H1 (cell line): ENCODE measurements around the gene OPCML. TPM values are rescaled to one million over a fixed set of nuclear protein-coding genes. Genes with fewer than 3 reads are reported as not detected.

ENCODE experiments used
- CTCF ChIA-PET: fragments of 300-600 bp; sonication (Branson Sonifier 250); formaldehyde crosslinking; loops from one replicate; lab custom pipeline; 2021; ENCODE audit not compliant: partially characterized antibody; lab: Charles Lee
- POLR2A ChIA-PET: fragments of 300-600 bp; sonication (Branson Sonifier 250); formaldehyde crosslinking; loops from one replicate; lab custom pipeline; 2021; ENCODE audit warnings: inconsistent platforms; ENCODE audit not compliant: partially characterized antibody; lab: Charles Lee
- DNase-seq, 2 experiments: peaks; one replicate each; pipeline versions ENCODE4 v3.0.0 to v3.0.0-alpha.2; 2010 to 2022; ENCODE audit warnings: low spot score in 2 of 2, low read depth in 1 of 2, mixed read lengths in 1 of 2
- FAIRE-seq: peaks from 2 replicates; lab custom pipeline; 2011; peaks lifted over from hg19 to GRCh38; lab: Jason Lieb, UNC
- H2AFZ ChIP-seq: 2 replicates; pipeline ENCODE4 v1.8.1; 2012; ENCODE audit warnings: low read length, inconsistent platforms
- H2AK5ac ChIP-seq: 2 replicates; pipeline ENCODE4 v1.6.1; 2013; ENCODE audit warnings: low read depth, low read length
- H2BK120ac ChIP-seq: replicated peaks from 2 replicates; pipeline ENCODE3; 2013; ENCODE audit warnings: low read depth, low read length, inconsistent platforms
- H2BK12ac ChIP-seq: 2 replicates; pipeline ENCODE4 v1.6.1; 2013; ENCODE audit warnings: low read depth, low read length
- H2BK15ac ChIP-seq: 2 replicates; pipeline ENCODE4 v1.6.1; 2013; ENCODE audit warnings: low read length
- H2BK20ac ChIP-seq: 2 replicates; pipeline ENCODE4 v1.6.1; 2013; ENCODE audit warnings: low read length
- H2BK5ac ChIP-seq: 2 replicates; pipeline ENCODE4 v1.6.1; 2013; ENCODE audit warnings: low read depth, low read length
- H3K14ac ChIP-seq: 2 replicates; pipeline ENCODE4 v1.6.1; 2013; ENCODE audit warnings: inconsistent platforms; ENCODE audit not compliant: insufficient read length
- H3K18ac ChIP-seq: 2 replicates; pipeline ENCODE4 v1.6.1; 2013; ENCODE audit warnings: low read length; ENCODE audit errors: extremely low read depth
- H3K23ac ChIP-seq: 2 replicates; pipeline ENCODE4 v1.6.1; 2013; ENCODE audit warnings: inconsistent platforms; ENCODE audit not compliant: insufficient read length
- H3K23me2 ChIP-seq: 2 replicates; pipeline ENCODE4 v1.6.1; 2013; ENCODE audit warnings: low read depth, low read length
- H3K27ac ChIP-seq: 2 replicates; pipeline ENCODE4 v1.6.1; 2011; ENCODE audit warnings: low read depth, low read length, inconsistent platforms
- H3K27me3 ChIP-seq, 4 experiments: replicated peaks in 1 of 4; 1 replicate in 1 of 4; 2 replicates in 3 of 4; pipeline versions ENCODE4 v1.6.1 to v1.8.1; 2011 to 2013; ENCODE audit warnings: low read length in 3 of 4, mild to moderate bottlenecking in 3 of 4, inconsistent platforms in 2 of 4, mixed read lengths in 2 of 4, moderate library complexity in 1 of 4; ENCODE audit not compliant: control insufficient read depth in 3 of 4, insufficient read depth in 3 of 4; ENCODE audit errors: extremely low read depth in 1 of 4
- H3K36me3 ChIP-seq, 4 experiments: 2 replicates each; pipeline versions ENCODE4 v1.6.1 to v1.8.1; 2011 to 2013; ENCODE audit warnings: mild to moderate bottlenecking in 4 of 4, low read length in 3 of 4, moderate library complexity in 2 of 4, control low read depth in 1 of 4, inconsistent platforms in 1 of 4; ENCODE audit not compliant: insufficient read depth in 4 of 4, control insufficient read depth in 2 of 4
- H3K4ac ChIP-seq: replicated peaks from 2 replicates; pipeline ENCODE3; 2013; ENCODE audit warnings: low read length, low read depth, mixed read lengths, inconsistent platforms; ENCODE audit not compliant: insufficient read length
- H3K4me1 ChIP-seq, 4 experiments: replicated peaks in 1 of 4; 1 replicate in 1 of 4; 2 replicates in 3 of 4; pipeline versions ENCODE4 v1.6.1 to v1.8.1; 2011 to 2013; ENCODE audit warnings: low read length in 3 of 4, inconsistent platforms in 2 of 4, mixed read lengths in 1 of 4; ENCODE audit not compliant: insufficient read depth in 4 of 4, control insufficient read depth in 3 of 4
- H3K4me2 ChIP-seq, 2 experiments: 2 replicates each; pipeline versions ENCODE4 v1.6.1 to v1.8.1; 2011 to 2013; ENCODE audit warnings: low read depth in 2 of 2, low read length in 2 of 2, control low read depth in 1 of 2, inconsistent platforms in 1 of 2, mild to moderate bottlenecking in 1 of 2; ENCODE audit not compliant: insufficient read depth in 1 of 2
- H3K4me3 ChIP-seq, 4 experiments: fragments of 200-600, 300-600 bp in 1 of 4; sonication (generic), shearing (Covaris generic), sonication (Bioruptor Twin) in 1 of 4; 2 replicates each; pipeline versions ENCODE4 v1.5.1 to v1.8.1; 2011 to 2016; ENCODE audit warnings: low read length in 4 of 4, low read depth in 3 of 4, control low read depth in 2 of 4, inconsistent platforms in 2 of 4, mild to moderate bottlenecking in 2 of 4, mixed read lengths in 1 of 4, moderate library complexity in 1 of 4; ENCODE audit not compliant: insufficient read depth in 2 of 4; ENCODE audit errors: extremely low read depth in 1 of 4
- H3K56ac ChIP-seq: replicated peaks from 2 replicates; pipeline ENCODE3; 2013; ENCODE audit warnings: low read depth, mild to moderate bottlenecking, mixed read lengths, low read length, inconsistent platforms; ENCODE audit not compliant: insufficient read length
- H3K79me1 ChIP-seq: 2 replicates; pipeline ENCODE4 v1.6.1; 2013; ENCODE audit warnings: low read depth, low read length, control low read depth
- H3K79me2 ChIP-seq, 2 experiments: 2 replicates each; pipeline versions ENCODE4 v1.6.1 to v1.8.1; 2012 to 2013; ENCODE audit warnings: low read length in 2 of 2, mild to moderate bottlenecking in 2 of 2, inconsistent platforms in 1 of 2; ENCODE audit not compliant: insufficient read depth in 2 of 2, control insufficient read depth in 1 of 2
- H3K9ac ChIP-seq, 4 experiments: replicated peaks in 1 of 4; 1 replicate in 1 of 4; 2 replicates in 3 of 4; pipeline versions ENCODE4 v1.6.1 to v1.8.1; 2011 to 2013; ENCODE audit warnings: low read depth in 3 of 4, low read length in 3 of 4, control low read depth in 2 of 4, mild to moderate bottlenecking in 2 of 4, moderate library complexity in 2 of 4, inconsistent platforms in 1 of 4; ENCODE audit errors: extremely low read depth in 1 of 4
- H3K9me3 ChIP-seq, 2 experiments: 2 replicates each; pipeline versions ENCODE4 v1.6.1 to v1.8.1; 2012 to 2013; ENCODE audit warnings: mild to moderate bottlenecking in 2 of 2, moderate library complexity in 2 of 2, control low read depth in 1 of 2, inconsistent platforms in 1 of 2, low read depth in 1 of 2, low read length in 1 of 2, mixed read lengths in 1 of 2; ENCODE audit not compliant: insufficient read depth in 2 of 2
- H4K20me1 ChIP-seq, 2 experiments: replicated peaks in 1 of 2; 2 replicates each; pipeline versions ENCODE3 to v1.8.1; 2011 to 2013; ENCODE audit warnings: inconsistent platforms in 2 of 2, low read length in 2 of 2, mild to moderate bottlenecking in 1 of 2; ENCODE audit not compliant: insufficient read depth in 2 of 2, control insufficient read depth in 1 of 2
- H4K5ac ChIP-seq: 2 replicates; pipeline ENCODE4 v1.6.1; 2013; ENCODE audit warnings: low read length, low read depth, mixed read lengths, inconsistent platforms; ENCODE audit not compliant: insufficient read length
- H4K8ac ChIP-seq: 2 replicates; pipeline ENCODE4 v1.8.0; 2013; ENCODE audit warnings: mild to moderate bottlenecking, moderate library complexity, low read length, inconsistent platforms; ENCODE audit not compliant: insufficient read depth; ENCODE audit errors: extremely low read depth
- H4K91ac ChIP-seq: replicated peaks from 2 replicates; pipeline ENCODE3; 2013; ENCODE audit warnings: low read length, mixed read lengths, inconsistent platforms; ENCODE audit not compliant: insufficient read length
- CHD1 ChIP-seq: IDR thresholded peaks from 2 replicates; pipeline ENCODE4 v1.6.1; 2012; ENCODE audit warnings: low read depth, low read length, improper control_type of control experiment
- NANOG ChIP-seq: IDR thresholded peaks from 2 replicates; pipeline ENCODE4 v1.6.1; 2011; ENCODE audit warnings: low read length, low read depth, mild to moderate bottlenecking, inconsistent platforms; ENCODE audit not compliant: insufficient read depth, poor library complexity, severe bottlenecking
- RNF2 ChIP-seq: fragments of 200-900, 300-1000 bp; sonication (generic); IDR thresholded peaks from 2 replicates; pipeline ENCODE4 v1.7.1; 2016; ENCODE audit warnings: borderline replicate concordance, low read depth, mild to moderate bottlenecking, antibody characterized with exemption, low read length; ENCODE audit not compliant: poor library complexity, severe bottlenecking; ENCODE audit errors: missing control alignments
- TCF12 ChIP-seq: IDR thresholded peaks from 2 replicates; pipeline ENCODE4 v1.6.1; 2011; ENCODE audit warnings: low read depth, mild to moderate bottlenecking, low read length
- WGBS, 2 experiments: shearing (Covaris generic) in 1 of 2; methylation state at CpG; one replicate each; pipeline versions ENCODE4 v1.1.6 to v1.1.7; 2013 to 2015; ENCODE audit warnings: low lambda C conversion rate in 2 of 2, mixed read lengths in 2 of 2, inconsistent platforms in 1 of 2, low coverage in 1 of 2, missing lambda C conversion rate in 1 of 2; ENCODE audit not compliant: insufficient replicate concordance in 2 of 2, insufficient coverage in 1 of 2, insufficient read length in 1 of 2; ENCODE audit errors: extremely low coverage in 1 of 2, missing lambda C conversion rate in 1 of 2; 5-methylcytosine and 5-hydroxymethylcytosine counted together
- polyA plus RNA-seq, 7 experiments: library from polyadenylated mRNA; depleted of rRNA in 3 of 7; stranded (reverse) in 5 of 7; unstranded in 2 of 7; fragments of >200 nt in 5 of 7; fragments of 200-250 nt in 2 of 7; gene quantifications; 1 replicate in 5 of 7; 2 replicates in 1 of 7; 4 replicates in 1 of 7; pipeline versions ENCODE4 v1.2.1 to v1.2.3, GENCODE V29; 2011 to 2013; ENCODE audit warnings: missing spikeins in 2 of 7, mixed read lengths in 2 of 7
- total RNA-seq: library from RNA; stranded (reverse); fragmentation: NEBNext Ultra II Directional; extraction: Animal tissue kit (Norgen Biotek cat#: 25700); gene quantifications from 2 replicates; pipeline ENCODE4 v1.2.1, GENCODE V29; 2021
- TF ChIP-seq, protein P1 (sequence below), 3 experiments: IDR thresholded peaks; 1 replicate in 2 of 3; 2 replicates in 1 of 3; pipeline versions ENCODE4 v1.5.1 to v1.6.1; 2011; ENCODE audit warnings: low read length in 3 of 3, mild to moderate bottlenecking in 3 of 3, inconsistent platforms in 2 of 3, low read depth in 1 of 3, moderate library complexity in 1 of 3; ENCODE audit not compliant: insufficient read depth in 1 of 3; ENCODE audit errors: control extremely low read depth in 1 of 3

The OPCML gene
- total and polyA plus RNA-seq, 2 of the 8 experiments (the other 6 are each of a cell fraction or from before 2014, with no cell fraction given): 2.3 to 3.1 TPM

DNA sequence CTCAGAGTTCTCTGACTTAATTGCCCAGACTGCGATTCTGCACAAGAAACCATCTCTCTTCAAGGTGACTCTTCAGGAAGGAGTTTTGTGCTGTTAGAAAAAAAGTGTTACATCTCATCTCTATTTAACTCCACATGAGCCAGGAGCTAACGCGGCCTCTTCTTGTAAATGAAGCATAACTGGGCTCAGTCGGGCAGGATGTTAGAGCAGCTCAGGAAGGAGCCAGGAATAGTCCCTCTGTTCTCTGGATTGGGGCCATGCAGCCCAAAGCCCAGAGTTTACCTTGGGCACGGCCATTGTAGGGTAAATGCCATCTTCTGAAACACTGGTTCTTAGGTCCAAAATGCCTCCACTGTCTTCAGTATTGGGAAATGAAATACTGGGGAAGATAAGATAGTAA is 760.6 kb downstream of the OPCML start:
- Histone ChIP-seq H2BK5ac (no peak overlapping the region), H3K23ac (no peak overlapping the region), H3K79me1 (no peaks in the 10 kb centered on the region), H2BK15ac (no peak overlapping the region), H3K27ac (no peak overlapping the region), H3K23me2 (no peaks in the 10 kb centered on the region), H4K91ac (no peak overlapping the region), H3K9me3 (no peaks in the 10 kb centered on the region), H3K4me2 (no peak overlapping the region), H4K20me1 (no peaks in the 10 kb centered on the region), H2AFZ (no peak overlapping the region), H2AK5ac (no peak overlapping the region), H2BK120ac (no peak overlapping the region), H2BK12ac (no peak overlapping the region), H3K36me3 (no peaks in the 10 kb centered on the region), H4K5ac (no peak overlapping the region), H3K79me2 (no peaks in the 10 kb centered on the region), H3K56ac (no peak overlapping the region), H2BK20ac (no peak overlapping the region), H3K4me1 (peaks cover 0 to 13% (median 9%) of the 10 kb centered on the region in 4 experiments; a peak in 6 of 7 replicates), H3K14ac (no peak overlapping the region), H3K4ac (no peak overlapping the region), H3K18ac (no peak overlapping the region), H3K4me3 (no peak overlapping the region), H3K27me3 (no peaks in the 10 kb centered on the region), H3K9ac (no peak overlapping the region), H4K8ac (no peak overlapping the region)
- CTCF ChIA-PET: interaction anchor here (0.6 to 1.2 kb wide), 3 partner anchors 18 to 266 kb away, joined by 3 read pairs; no protein-coding TSS in a partner anchor
- no peak for TF ChIP-seq TCF12
- TF ChIP-seq CHD1: no peak
- TF ChIP-seq, protein P1, sequence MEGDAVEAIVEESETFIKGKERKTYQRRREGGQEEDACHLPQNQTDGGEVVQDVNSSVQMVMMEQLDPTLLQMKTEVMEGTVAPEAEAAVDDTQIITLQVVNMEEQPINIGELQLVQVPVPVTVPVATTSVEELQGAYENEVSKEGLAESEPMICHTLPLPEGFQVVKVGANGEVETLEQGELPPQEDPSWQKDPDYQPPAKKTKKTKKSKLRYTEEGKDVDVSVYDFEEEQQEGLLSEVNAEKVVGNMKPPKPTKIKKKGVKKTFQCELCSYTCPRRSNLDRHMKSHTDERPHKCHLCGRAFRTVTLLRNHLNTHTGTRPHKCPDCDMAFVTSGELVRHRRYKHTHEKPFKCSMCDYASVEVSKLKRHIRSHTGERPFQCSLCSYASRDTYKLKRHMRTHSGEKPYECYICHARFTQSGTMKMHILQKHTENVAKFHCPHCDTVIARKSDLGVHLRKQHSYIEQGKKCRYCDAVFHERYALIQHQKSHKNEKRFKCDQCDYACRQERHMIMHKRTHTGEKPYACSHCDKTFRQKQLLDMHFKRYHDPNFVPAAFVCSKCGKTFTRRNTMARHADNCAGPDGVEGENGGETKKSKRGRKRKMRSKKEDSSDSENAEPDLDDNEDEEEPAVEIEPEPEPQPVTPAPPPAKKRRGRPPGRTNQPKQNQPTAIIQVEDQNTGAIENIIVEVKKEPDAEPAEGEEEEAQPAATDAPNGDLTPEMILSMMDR (IDR thresholded peaks at IDR 0.05; ENCODE audit: control extremely low read depth in 1 of 3, insufficient read depth in 1 of 3, low read depth in 1 of 3, low read length in 3 of 3): no peak
- no peak for TF ChIP-seq RNF2
- no peak for TF ChIP-seq NANOG
- WGBS, 2 experiments: 86% methylated on average over 5 of the region's 5 CpGs; no CpG with 5 or more reads in 1 of the 2 experiments
- DNase-seq (no peak), FAIRE-seq (no peak)
- POLR2A ChIA-PET: no interaction called here
